GM12801 (cell line): ENCODE results near the gene AP4S1.

Experiments
- TF ChIP-seq, protein P1 (sequence below): IDR thresholded peaks from one replicate; pipeline ENCODE4 v1.5.1; 2011; ENCODE audit warnings: control low read depth; ENCODE audit not compliant: insufficient read length; ENCODE audit errors: extremely low read depth

The AP4S1 gene

DNA sequence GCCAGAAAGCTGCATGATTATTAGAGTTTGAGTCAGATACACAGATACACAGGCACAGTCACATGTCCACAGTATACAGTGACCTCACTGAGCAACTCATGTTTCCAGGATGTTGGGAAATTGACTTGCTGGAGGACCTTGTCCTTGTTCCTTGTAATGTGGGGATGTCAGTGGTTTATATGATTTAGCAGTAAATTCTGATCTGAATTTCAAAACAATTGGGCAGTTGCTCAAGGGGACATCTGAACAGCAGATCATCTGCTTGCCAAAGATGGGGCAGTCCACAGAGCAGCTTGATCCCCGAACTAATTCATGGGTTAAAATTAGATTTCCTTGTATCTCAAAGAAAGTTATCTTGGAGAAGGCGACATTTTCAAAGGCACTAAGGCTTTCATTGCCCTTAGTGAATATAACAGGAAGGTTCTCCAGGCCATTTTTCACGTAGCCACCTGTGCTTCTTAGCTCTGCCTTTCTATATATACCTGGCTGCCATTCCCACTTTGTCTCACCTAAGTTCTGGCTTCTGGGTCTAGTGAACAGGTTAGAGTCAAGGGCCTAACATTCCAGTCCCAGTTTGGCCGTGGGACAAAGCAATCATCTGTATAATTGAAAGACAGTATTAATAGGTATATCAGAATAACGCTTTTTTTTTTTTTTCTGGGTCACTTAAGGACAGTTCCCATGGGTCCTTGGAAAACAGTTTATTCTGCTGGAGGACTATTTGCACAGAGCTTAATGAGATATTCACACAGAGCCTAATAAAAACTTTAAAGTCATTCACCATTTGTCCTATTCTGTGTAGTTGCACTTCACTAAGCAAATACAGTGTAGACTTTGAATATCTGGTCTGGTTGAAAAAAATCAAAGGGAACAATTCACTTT lies 65.7 kb downstream of the AP4S1 start:
- TF ChIP-seq, protein P1, sequence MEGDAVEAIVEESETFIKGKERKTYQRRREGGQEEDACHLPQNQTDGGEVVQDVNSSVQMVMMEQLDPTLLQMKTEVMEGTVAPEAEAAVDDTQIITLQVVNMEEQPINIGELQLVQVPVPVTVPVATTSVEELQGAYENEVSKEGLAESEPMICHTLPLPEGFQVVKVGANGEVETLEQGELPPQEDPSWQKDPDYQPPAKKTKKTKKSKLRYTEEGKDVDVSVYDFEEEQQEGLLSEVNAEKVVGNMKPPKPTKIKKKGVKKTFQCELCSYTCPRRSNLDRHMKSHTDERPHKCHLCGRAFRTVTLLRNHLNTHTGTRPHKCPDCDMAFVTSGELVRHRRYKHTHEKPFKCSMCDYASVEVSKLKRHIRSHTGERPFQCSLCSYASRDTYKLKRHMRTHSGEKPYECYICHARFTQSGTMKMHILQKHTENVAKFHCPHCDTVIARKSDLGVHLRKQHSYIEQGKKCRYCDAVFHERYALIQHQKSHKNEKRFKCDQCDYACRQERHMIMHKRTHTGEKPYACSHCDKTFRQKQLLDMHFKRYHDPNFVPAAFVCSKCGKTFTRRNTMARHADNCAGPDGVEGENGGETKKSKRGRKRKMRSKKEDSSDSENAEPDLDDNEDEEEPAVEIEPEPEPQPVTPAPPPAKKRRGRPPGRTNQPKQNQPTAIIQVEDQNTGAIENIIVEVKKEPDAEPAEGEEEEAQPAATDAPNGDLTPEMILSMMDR = no peak

DNA sequence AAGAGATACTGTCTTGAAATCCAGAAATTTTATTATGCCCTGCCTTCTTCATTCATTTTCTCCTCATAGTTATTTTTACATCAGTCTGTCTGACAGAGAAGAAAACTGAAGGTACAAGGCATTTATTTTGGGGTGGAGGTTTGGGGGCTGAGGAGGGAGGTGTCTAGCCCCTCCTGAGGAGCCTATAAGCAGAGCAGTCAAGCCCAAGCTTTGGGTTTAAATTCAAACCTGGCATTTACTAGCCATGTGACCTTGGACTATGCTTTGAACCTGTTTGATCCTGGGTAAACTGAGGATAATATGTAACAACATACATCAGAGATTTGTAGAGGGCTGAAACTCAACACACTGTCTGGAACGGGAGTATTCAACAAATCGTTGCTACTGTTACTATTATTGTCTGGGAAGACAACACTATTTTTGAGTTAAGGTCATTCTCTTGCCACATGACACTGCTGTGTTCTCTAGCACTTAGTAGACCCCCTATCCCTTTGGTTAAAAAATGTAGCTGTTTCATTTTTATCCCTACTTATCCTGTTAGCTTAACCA lies 66.8 kb downstream of the AP4S1 start:
- TF ChIP-seq, protein P1 = no peak

DNA sequence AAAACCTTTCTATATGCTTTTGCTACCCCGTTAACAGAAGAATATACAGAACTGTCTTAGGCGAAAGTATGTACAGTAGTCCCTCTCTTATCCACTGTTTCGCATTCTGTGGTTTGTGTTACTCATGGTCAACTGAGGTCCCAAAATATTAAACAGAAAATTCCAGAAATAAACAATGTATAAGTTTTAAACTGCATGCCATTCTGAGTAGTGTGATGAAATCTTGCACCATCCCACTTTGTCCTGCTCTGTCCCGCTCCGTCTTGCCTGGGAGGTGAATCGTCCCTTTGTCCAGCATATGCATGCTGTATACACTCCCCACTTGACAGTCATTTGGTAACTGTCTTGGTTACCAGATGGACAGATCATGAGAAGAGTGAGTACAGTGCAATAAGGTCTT lies 70.8 kb downstream of the AP4S1 start:
- TF ChIP-seq, protein P1 = no peak

DNA sequence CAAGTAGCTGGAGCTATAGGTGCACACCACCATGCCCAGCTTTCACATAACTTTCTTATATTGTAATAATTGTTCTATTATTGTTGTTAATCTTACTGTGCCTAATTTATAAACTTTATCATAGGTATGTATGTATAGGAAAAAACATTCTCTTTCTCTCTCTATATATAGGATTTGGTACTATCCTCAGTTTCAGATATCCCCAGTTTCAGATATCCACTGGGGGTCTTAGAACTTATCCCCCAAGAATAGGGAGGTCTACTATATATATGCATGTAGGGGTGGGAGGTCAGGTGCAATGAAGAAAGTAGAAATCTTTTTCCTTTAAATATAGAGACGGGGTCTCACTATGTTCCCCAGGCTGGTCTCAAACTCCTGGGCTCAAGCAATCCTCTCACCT lies 71.6 kb downstream of the AP4S1 start:
- TF ChIP-seq, protein P1 = no peak

DNA sequence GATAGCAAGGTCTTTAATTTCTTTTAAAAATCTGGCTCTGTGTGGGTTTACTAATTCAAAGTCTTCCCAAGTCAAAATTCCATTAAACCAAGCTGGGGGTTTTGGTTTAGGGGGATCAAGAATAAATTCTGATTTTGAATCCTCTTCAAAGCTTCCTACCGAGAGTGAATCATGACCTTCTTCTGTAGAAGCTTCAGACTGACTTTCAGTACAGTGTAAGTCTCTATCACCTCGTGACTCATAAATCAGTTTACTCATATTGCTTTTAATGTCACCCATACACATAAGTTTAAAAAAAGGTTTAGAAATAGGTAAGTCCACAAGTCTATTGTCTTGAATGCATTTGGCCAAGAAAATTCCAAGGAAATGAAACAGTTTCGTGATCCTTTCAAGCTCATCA lies 81.3 kb downstream of the AP4S1 start:
- TF ChIP-seq, protein P1 = no peak

DNA sequence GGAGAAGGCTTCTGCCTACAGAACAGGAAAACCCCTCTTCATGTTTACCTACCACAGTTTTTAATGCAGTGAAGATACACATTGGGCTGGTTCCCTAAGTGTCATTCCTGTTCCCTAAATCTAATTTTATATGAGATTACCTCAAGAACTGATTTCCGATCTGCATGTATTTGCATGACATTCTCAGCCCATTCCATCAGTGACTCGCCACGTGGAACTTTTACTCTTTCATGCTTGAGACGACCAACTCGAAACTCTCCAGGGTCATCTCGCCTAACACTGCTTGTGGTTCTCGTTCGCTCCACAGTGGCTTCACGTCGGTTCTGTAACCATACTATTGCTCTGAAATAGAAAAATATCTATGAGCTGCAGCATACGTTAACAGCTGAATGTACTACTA lies 83.8 kb downstream of the AP4S1 start:
- TF ChIP-seq, protein P1 = no peak

DNA sequence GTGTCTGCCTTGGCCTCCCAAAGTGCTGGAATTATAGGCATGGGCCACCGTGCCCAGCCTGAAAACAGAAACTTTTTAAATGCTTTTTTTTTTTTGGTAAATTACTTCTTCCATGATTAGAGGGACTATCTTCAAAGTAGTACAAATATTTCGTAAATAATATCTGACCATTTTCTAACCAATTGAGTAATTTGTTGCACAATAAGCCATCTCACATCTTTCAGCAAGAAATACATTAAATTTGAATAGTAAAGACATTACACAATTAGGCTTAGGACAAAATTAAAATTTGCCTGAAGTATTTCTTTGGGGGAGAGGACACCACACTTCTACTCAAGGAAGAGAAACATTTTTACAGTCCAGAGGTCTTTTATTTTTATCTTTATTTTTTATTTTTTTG lies 85.4 kb downstream of the AP4S1 start:
- TF ChIP-seq, protein P1 = no peak
